Measurements from ENCODE around the gene CHST6.
"Not testable (repeated sequence)": the region's sequence is repeated elsewhere in the genome, so short reads cannot be mapped to it uniquely, and the experiment has no call there.

The CHST6 gene

DNA sequence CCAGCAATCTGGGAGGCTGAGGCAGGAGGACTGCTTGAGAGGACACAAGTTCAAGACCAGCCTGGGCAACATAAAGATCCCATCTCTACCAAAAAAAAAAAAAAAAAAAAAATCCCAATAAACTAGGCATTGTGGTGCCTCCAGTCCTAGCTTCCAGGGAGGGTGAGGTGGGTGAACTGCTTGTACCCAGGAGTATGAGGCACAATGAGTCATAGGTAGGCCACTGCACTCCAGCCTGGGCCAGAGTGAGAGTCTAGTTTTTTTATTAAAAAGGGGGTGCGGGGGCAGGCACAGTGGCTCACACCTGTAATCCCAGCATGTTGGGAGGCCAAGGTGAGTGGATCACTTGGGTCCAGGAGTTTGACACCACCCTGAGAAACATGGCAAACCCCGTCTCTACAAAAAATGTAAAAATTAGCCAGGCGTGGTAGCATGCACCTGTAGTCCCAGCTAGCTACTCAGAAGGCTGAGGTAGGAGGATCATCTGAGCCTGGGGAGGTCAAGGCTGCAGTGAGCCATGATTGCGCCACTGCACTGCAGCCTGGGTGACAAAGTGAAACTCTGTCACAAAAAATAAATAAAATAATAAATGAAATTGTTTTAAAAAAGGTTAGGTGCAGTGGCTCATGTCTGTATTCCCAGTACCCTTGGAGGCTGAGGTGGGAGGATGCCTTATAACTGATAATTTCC is 7.8 kb upstream of the CHST6 start:
- DNase-seq (ENCODE audit: low read depth): no peak

DNA sequence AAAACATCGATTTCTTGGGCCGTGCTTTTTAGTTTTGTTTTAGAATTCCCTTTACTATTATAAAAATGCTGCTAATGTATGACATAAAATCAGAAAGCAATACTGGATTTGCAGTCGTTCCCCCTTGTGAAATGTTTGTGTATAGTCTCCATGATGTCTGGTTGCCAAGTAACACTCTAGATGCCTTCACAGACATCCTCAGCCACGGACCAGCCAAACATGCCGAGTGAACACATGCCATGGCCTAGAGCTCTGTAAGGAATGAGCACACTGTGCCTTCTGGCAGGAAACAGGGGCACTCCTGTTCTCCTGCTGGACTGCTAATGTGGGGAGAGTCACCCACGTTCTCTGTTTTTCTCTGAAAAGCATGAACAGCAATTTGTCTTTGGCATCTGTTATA is 6.6 kb upstream of the CHST6 start:
- not testable (repeated sequence) for DNase-seq (ENCODE audit: low read depth)

DNA sequence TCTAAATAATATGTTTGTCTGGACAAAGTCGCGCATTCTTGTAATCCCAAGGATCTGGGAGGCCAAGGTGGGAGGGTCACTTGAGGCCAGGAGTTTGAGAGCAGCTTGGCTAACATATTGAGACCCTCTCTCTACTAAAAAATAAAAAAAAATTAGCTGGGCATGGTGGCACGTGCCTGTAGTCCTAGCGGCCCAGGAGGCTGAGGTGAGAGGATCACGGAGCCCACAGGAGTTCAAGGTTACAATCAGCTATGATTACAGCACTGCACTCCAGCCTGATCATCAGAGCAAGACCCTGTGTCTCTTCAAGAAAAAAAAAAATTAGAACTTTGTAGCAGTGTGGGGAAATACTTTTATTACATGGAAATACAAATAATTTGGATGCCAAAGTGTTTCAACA is 6.1 kb upstream of the CHST6 start:
- DNase-seq (ENCODE audit: low read depth): no peak

DNA sequence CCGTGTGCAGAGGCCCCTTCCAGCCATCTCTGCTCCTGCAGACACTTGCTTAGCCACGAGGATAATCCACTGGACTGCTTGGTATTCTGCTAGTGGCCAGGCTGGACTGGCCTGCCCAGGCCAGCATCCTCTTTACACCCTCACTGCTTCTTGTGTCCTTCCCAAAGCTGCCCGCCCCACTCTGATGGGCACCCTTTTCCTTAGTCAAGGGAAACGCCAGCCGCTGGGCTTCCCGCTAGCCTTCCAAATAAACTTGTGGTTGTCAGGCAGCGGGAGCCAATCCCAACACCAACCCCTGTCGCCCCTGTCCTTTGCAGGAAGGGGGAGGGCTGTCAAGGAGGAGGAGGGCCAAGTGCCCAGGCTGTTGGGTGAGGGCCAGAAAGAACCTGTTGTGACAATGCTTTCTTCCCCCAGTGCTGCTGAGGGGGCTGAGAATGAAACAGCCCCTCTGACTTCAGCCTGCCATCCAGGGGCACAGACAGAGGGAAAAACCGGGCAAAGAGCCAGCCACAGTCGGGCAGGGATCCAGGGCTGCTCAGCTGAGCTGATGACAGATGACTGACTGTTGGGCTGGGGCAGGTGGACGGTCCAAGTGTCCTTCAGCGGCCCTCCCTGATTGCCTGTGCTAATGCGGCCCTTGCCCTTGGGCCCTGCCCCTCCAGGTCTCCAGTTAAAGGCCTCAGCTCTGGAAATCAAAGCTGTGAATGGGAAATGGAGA is 3.5 kb upstream of the CHST6 start:
- DNase-seq (ENCODE audit: low read depth): not testable (repeated sequence)

DNA sequence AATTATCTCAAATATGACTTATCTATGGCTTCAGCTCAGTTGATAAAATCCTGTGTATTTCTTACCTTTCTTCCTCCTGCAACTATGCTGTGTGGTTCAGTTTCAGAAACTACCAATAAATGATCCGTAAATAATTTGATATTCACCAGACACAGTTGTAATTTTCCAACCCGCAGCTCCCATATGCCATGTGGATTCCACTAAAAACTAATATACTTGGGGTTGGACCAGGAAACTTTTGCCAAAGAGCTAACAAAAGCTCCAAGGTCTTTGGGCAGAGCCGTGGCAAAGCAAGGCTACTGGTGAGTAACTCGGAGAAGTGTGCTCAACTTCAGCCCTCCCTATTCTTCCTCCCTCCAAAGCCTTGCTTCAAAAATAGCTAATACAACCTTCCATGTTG is 2.3 kb upstream of the CHST6 start:
- no peak for DNase-seq (ENCODE audit: low read depth)

DNA sequence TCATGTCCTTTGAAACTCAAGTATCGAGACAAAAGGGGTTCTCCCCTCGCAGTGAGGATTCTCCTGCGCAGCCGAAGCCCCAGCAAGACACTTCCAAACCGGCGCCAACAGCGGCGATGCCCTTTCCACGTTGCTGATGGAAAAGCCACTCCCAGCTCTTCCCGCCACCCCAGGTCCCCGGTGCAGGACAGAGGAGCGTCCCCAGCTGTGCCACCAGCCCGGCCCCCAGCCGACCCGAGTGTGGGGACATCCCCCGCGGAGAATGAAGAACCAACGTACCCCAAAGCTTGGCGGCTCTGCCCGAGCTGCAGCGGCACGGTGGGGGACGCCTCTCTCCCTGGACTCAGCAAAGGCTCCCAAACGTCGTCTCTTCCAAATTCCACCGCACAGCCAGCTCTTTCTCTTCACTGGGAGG is 573 bp downstream of the CHST6 start:
- DNase-seq (ENCODE audit: low read depth): no peak

DNA sequence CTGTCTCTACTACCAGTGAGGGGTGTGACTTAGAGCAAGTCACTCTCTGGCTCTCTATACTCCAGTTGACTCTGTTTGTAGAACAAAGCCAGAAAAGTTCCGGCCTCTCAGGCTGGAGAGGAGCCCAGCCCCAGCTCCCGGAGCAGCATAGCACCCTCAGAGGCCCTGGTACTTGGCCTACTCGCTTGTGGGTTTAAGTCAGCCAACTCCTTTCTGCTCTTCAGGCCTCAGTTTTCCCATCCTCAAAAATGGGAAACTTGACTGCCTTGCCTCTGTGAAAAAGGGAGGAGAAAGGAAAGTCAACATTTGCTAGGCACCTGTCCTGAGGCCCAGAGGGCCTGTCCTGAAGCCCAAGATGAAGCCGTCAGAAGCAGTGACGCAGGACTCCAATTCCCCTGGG is 1.1 kb downstream of the CHST6 start:
- DNase-seq (ENCODE audit: low read depth): no peak

DNA sequence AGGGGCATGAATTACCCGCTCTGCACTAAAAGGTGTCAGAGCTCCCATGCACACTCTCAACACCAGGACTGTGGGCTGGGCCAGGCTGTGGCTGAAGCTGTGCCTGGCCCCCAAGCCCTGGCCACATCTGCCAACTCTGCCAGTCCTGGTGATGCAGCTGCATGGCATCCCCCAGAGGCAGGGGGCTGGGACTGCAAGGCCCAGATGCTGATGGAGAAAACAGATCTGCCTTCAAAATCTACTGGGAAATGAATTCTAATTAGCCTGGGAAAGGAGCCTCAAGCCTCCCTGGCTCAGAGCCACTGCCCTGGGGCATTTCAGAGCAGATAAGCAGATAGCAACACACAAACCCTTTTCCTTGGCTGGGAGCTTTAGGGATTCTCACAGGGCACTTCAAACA is 3.4 kb downstream of the CHST6 start:
- no peak for DNase-seq (ENCODE audit: low read depth)

DNA sequence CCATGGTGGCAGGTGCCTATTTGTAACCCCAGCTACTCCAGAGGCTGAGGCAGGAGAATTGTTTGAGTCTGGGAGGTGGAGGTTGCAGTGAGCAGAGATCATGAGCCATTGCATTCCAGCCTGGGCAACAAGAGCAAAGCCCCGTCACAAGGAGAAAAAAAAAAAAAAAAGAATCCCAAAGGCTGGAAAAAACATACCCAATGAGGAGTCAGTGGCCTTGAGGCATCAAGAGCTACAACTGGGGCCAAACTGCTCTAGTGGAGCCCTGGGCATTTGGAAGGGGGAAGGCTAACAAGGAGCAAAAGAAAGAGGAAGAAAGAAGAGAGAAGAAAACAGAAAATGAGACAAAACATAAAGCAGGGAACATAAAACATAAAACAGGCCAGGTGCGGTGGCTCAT is 6.9 kb downstream of the CHST6 start:
- DNase-seq (ENCODE audit: low read depth): no peak

DNA sequence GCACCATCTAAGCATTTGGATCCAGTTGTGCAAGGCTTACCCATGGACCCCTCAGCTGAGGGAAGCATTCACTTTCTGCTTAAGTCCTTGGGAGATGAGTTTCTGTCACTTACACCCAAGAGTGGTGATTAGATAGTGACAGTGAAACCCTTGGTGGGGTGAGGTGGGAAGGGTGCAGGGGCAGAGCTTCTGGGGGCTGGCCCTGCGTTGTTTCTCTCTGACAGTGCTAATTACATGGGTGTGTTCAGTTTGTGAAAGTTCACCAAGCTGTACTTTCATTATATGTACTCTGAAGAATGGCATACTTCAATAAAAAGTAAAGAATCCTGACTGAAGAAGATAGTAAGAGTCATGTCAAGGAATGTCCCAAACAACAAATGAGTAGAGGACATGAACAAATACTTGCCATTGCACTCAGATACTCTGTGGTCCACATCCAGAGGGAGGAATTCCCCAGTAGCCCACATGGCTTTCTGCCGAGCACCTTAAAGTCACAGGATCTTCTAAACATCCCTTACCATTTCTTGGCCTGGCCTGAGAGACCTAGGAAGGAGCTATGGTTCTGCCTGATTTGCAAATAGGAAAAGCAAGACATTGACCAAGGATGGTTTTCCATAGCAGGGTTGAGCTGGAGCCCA is 8.4 kb downstream of the CHST6 start:
- no peak for DNase-seq (ENCODE audit: low read depth)

DNA sequence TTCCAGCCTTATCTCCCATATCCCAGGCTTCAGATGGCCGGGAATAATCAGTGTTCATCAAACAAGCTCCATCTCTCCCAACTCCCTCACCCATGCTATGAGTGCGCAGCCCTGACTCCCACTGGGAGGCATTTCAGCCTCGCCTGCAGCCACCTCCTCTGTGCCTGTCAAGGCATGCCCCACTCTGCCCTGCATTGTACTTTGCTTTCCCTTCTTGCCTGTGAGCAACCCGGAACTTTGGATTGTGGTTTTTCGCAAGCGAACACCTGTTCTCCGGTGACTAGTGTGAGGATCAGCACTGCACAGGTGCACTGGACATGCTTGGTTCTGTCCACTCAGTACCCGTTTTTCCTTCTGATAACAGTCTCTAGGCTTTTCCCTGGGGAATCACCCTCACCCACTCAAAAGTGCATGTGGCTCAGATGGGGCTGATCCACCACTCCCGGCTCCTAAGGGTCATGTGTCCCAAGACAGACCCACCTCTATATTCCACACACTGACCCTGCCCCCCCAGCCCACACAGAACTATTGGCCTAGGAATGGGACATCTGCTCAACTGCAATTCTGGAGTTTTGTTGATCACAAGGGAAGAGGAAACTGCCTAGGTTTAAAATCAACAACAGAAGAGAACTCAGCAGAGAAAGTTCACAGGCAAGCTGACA is 9.1 kb downstream of the CHST6 start:
- DNase-seq (ENCODE audit: low read depth): no peak

DNA sequence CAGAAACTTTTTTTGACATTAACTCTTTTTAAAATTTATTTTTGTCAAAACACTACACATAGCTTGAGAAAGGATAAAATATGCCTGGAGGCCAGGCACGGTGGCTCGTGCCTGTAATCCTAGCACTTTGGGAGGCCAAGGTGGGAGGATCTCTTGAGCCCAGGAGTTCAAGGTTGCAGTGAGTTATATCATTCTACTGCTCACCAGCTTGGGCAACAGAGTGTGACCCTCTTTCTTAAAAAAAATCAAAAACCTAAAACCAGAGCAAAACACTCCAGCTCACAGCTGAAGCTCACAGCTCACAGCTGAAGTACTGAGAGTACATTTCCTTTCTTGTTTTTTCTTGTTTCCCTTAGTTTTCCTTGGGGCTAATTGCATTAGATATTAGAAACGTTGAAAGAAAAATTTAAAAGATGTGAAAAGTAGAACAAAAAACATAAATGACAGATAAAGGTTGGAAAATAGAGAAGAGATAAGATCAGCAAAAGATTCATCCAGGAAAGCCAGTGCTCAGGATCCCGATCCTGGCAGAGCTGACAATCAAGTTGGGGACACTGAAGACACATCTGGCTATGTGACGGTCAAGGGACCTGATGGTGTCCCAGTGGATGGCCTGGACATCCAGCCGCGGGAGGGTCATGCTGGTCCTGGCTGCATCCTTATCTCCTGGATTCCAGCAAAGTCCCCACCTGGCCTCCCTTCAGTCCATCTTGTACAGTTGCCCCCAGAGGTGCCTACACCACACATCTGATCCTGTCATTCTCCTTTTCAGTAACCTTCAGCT is 9.8 kb downstream of the CHST6 start:
- DNase-seq (ENCODE audit: low read depth): no peak

DNA sequence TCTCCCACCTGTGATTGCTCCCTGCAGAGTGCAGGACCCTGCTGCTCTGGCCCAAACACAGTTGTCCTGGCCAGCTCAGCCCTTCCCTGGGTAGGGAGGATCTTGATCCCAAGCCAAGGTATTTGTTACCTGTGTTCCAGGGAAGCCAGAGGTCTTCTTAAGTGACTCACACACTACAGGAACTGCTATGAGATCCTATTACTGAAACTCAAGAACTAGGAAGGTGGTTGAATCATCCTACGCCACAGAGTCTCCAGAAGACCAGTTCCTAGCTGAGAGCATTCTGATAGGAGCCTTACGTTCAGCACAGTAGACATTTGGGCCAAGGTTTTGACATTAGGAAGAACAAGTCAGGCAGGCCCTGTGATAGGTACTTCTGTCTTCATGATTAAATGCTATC is 12.0 kb downstream of the CHST6 start:
- DNase-seq (ENCODE audit: low read depth): no peak

DNA sequence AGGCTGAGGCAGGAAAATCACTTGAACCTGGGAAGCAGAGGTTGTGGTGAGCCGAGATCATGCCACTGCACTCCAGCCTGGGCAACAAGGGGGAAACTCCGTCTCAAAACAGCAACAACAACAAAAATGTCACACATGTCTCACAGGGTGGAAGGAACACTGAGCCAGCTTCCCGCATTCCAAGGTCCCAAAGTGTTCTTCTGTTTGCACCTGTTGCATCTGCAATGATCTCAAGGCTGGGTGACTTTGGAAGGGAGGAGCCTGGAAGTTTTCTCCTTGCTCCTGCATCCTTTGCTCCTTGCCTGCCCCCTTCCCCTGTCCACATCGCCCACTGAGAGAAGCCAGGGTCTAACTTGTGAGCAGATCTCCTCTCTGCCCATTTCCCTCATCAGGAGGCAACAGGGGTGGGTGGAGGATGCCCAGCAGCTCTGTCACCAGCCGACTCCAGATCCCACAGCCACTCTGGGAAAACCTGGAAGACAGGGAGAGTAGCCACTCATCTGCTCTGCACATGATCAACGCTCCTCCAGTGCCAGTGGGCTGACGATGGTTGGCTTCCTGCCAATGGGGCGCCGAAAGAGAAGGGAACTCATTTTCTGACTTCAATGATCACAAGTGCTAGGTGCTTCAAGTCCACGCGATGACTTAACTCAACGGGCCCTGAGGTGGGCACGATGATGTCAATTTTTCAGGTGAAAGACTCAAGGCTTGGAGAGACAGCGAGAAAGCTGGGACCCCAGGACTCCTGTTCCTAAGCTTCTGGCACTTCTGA is 12.6 kb downstream of the CHST6 start:
- no peak for DNase-seq (ENCODE audit: low read depth)

DNA sequence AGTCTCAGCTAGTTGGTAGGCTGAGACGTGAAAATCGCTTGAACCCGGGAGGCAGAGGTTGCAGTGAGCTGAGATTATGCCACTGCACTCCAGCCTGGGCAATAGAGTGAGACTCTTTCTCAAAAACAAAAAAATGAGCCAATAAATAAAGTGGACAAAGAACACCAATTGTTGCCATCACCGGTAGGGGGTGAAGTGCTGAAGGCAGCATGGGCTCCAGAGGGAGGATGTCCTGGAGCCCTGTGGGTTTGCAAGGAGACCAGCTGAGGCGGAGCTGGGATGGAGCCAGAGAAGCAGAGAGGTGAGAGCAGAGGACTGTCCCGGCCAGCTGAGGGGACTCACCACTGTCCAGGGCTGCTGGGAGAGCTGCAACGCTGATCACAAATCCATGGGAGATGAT is 13.8 kb downstream of the CHST6 start:
- no peak for DNase-seq (ENCODE audit: low read depth)

DNA sequence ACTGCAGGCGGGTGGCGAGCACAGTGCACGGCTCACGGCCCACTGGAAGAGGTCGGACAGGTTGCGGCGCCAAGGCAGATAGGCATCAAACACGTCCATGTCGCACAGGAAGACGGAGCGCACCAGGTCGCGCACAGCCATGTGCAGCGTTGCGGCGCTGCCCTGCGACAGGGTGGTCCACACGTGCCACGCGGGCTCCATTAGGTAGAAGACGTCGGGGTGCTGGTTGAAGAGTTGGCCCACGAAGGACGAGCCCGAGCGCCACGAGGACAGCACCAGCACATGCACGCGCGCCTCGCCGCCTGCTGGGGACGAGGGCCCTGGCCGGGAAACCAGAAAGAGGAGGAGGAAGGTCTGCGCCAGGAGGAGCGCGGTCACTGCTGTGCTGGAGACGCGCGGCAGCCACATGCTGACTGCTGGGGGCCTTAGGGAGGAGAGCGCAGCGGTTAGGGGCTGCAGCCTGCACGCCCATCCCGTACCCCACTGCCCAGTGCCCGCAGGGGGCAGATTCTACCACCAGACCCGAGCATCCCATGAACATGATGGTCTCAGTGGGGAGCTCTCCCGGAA is 15.7 kb downstream of the CHST6 start:
- DNase-seq (ENCODE audit: low read depth): no peak

DNA sequence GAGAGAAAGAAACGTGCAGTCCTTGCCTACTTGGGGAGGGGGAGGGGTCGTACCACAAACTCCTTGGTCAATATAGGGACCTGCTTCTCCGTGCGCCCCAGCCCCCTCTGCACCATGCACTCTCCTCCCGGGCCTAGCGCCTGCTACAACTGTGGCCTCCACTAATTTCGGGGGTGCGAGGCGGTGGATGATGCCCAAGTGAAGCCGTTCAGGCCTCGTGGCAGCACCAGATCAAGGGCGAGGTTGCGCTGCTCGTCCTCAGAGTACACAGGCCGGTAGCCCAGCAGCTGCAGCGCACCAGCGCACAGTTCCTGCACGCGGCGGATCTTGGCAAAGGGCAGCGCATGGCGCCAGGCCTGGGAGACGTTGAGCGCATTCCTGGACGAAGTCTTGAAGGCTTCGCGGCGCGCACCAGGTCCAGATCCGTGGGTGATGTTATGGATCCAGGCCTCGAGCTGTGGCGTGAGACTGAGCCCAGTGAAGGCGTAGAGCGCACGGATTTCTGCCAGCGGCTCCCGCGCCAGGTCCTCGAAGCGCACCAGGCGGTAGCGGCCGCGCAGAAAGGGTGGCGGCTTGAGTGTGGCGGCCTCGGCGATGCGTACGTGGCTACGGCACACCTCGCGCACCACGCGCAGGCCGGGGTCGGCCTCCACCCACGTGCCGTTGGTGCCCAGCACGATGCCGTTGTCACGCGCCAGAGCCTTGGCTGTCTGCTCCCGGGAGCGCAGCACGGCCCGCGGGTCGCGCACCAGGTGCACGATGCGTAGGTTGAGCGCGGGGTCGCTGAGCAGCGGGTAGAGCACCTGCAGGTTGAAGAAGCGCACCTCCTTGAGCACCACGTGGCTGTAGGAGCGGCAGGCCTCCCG is 16.5 kb downstream of the CHST6 start:
- no peak for DNase-seq (ENCODE audit: low read depth)

DNA sequence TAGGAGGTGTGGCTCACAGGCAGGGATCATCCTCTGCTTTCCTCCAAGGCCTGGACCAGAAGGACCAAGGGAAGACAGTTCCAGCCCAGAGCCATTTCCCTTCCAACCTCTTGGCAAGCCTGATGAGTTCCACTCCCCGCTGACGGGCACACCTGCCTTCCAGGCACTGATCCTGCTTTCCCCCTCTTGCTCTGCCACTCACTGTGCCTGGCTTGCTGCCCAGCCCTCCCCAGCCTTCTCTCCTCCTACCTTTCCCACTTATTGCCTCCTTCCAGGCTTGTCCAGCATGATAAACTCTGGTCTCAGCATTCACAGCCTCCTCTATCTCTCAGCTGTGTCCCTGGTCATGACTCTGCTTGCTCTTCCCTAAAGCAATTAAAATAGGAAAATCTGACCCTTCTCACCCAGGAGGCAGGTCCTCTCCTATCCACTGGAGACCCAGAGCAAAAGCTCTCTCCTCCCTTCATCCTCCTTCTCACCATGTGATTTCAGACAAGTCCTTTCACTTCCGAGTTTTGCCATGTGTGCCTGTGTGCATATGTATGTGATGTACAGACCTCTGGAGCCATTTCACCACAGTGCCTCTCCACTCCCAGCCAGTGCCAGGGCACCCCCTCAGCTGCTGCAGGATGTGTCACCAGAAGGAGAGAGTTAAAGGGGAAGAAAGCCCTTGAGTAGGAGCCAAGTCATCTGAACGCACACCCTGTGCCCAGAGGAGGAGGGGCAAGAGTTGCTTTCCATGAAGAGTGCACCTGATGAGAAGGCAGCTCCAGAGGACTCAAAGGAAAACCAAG is 17.4 kb downstream of the CHST6 start:
- DNase-seq (ENCODE audit: low read depth): no peak

DNA sequence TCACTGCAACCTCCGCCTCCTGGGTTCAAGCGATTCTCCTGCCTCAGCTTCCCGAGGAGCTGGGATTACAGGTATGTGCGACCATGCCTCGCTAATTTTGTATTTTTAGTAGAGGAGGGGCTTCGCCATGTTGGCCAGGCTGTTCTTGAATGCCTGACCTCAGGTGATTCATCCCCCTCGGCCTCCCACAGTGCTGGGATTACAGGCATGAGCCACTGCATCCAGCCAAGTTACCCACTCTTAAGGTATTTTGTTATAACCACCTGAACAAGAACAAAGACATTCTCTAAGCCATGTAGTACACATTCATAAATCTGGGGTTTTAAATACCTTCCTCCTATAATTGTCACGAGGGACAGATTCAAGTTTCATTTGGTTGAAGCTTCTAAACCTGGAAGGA is 18.4 kb downstream of the CHST6 start:
- no peak for DNase-seq (ENCODE audit: low read depth)
